ENCODE measurements around the gene MUC15.

The MUC15 gene

DNA sequence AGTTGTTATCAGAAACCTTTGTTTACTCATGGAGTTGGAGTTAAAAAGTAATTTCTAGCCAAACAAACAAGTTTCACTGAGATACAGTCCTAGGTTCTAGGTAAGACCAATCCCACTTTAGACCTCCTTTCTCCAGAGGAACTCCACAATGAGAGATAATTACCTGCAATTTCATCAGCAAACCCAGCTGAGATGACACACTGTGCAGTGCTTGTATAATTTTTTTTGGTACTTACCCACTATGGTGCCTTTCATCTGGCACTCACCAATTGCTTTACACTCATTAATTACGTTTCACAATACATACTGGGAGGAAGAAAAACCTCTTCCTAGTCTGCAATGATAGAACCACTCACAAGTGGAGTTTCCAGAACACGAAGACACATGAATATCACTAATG is 1.8 kb upstream of the MUC15 start:
- DNase-seq (ENCODE audit: low read depth): no peak

DNA sequence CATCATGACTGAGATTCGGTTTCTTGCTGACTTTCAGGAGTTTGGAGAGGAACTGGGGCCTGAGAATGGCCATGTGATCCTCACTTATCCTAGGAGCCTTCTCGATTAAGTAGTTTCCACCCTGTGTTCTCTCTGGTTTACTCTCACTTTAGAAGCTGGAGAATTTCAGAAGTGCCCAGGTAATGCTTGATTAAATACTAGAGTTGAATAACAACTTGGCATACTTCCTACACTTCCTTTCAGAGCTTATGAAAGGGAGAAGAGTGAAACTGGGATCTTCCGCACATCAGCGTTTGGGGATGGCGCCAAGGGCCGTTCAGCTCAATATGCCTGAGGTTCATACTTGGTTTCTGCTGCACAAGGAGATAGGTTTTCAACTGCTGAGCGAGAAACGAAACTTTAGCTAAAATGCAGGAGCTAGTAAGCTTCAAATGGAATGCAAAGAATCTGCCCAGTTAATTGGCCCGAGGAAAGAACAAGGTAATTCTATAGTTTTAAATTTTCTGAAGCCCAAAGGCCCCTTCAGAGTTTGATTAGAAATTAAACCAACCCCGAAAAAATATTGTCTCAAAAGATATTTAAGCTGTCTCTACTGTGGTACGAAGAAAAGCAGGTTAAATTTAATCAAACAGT is 823 bp upstream of the MUC15 start:
- no peak for DNase-seq (ENCODE audit: low read depth)

DNA sequence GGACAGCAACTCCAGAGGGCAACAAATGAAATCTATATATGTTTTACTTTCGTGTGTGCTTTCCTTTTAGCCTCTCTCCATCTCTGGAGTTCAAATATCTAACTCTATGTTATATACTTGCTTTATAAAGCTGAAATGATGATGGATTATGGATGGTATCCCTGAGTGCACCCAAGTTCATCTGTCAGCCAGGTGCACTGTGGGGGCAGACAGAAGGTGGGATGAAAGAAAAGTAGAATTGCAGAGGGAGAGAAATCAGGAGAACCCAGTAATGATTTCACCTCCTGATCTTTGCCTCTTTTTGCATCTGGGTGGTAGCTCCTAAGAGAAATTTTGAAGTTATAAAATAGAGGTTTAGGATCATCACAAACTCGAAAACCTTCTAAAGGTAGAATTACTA is 2.4 kb downstream of the MUC15 start:
- DNase-seq (ENCODE audit: low read depth): no peak

DNA sequence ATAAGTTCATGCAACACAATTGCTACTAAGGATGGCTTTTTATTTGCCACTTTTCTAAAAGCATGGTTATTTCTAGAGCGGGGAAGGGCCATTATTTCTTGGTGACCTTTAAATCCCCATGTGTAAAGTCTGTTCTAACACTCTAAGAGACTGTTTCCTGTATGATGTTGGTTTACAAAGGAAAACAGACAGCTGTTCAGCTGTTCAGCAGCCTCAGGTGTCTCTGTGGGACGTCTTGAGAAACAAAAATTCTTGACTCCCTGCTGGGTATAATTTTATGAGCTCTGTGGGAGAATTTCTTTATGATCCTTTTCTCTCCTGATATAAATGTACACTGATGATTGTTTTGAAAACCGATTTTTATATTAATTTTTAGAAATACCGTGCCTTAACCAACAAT is 13.9 kb downstream of the MUC15 start:
- no peak for DNase-seq (ENCODE audit: low read depth)

DNA sequence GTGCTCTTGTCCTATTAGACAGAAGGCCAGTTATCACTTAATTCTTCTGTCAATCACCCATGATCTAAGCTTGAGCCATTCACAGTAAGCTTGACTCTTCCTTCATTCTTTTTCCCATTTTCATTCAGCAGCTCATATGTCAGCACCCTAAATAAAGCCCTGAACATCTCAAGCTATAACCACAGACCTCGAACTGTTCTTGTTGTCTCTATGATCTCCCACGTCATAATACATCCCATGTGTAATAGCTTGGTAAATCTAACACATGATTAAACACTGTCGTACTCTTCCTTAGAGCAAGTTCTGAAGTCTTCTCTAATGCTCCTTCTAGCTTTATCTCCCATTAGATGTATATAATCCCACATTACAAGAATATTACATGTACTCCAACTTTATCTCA is 14.4 kb downstream of the MUC15 start:
- no peak for DNase-seq (ENCODE audit: low read depth)

DNA sequence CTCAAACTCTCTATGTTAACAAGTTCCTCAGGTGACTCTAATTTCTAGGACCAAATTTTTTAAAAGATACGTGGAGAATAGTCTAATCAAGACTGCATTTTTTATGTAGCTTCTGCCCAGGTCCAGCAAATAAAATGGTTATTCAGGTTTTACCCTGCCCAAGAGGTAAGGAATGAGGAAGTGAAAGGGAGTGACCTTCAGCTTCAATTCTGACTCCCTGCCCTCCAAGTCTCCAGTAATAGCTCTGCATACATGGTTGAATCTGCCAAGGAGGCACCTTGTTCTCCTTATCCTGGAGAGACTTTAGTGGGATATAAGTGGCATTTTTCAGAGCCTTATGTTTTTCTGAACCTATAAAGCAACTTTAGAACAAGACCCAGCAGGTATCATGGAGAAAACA is 15.5 kb downstream of the MUC15 start:
- DNase-seq (ENCODE audit: low read depth): no peak

DNA sequence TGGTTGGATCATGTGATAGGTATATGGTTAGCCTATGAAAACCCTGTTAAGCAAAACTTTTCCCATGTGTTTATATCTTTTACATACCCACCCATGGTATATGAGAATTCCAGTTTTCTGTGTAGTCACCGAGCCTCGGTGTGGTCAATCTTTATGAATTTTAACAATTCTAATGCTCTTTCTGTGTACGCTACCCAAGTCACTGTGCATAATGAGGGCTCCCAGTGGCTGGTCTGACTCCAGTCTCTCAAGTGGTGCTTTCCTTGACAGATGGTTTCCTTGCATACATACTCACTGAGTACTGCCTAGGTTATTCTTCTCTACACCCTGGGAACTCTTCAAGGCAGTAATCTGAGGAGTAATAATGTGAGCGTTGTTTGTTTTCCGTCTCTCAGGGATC is 17.6 kb downstream of the MUC15 start:
- no peak for DNase-seq (ENCODE audit: low read depth)

DNA sequence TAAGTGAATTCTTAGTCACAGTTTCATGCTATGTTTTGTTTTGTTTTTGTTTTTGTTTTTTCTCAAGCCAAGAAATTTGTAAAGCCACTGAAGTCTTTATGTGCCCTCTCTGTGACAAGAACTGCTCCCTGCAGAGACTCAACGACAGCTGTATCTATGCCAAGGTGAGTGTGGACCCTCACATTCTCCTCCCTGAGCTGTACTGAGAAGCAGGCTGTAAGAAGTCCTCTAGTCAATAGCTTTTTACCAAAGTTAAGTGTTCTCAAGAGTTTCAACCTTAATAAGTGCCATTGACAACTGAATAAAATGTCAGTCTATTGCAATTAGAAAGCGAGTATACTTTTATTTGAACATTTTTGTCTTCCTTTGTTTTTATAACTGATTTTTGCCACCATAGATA is 18.9 kb downstream of the MUC15 start:
- no peak for DNase-seq (ENCODE audit: low read depth)

DNA sequence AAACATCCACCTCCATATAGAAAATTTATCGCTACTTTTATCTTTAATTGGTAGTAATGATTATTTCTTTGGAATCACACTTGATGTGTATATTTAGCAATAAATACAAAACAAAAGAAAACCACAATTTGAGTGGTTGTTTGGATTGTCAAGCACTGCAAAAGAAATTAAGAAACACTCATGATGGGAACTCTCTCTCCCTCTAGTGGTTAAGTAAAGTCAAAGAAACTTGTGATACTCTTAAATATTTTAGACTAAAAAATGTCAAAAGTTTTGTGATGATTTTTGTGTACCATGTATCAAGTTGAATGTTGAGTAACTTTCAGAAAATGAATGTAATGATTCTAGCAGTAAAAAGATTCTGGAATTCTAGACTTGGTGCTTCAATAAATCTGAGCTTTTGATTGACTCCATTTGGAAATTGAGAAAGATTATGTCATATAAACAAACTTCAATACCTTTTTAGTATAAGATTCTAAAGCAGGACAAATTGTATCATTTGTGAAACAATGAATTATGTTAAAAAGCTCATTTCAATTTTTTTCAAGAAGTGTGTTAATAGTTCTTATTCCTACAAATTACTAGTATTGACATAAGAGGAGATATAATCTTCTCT is 20.8 kb downstream of the MUC15 start:
- DNase-seq (ENCODE audit: low read depth): no peak

DNA sequence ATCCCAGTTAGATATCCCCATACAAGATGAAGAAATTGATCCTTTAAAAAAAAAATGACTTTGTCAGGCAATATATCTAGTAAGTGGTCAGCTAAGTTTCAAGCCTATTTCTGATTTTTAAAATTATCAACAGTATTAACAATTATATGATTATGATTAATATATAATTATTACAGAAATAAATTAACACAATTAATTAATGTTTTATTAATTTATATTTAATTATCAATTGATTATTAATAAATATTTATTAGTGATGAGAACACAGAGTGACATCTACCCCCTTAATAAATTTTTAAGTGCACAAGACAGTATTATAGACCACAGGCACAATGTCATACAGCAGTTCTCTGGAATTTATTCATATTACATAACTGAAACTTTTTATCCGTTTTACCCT is 22.0 kb downstream of the MUC15 start:
- DNase-seq (ENCODE audit: low read depth): no peak

DNA sequence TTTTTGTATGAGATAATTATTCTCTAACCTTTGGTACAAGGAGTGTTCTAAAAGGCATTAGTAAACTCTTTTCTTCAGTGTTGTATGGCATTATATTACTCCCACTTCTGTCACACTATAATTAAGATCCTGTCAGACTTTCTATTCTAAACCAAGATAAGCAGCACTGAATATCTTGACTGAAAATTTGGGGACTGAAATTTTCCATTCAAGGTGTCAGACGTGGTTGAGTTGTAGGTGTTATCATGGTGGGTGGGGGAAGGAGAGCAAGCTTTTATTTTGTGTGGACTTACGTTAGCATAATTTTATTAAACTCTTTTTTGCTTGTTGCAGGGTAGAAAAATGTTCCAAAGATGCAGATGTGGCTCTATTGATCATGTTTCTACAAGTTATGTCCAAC is 22.9 kb downstream of the MUC15 start:
- no peak for DNase-seq (ENCODE audit: low read depth)

DNA sequence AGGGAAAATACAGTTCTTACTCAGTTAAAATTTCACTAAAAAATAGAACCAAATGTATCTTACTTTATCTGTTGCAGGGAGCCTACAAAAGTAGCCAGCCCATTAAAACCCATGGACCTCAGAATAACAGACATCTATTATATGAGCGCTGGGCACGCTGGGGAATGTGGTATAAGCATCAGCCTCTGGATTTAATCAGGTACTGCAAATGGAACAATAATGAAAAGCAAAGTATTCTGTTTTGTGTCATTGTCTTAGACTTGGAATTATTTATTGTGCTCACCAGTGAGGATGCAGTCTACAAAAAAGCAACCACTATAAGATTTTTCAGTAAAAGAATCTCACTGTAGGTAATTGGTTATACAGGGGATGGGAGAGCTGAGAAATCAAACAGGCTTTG is 30.2 kb downstream of the MUC15 start:
- no peak for DNase-seq (ENCODE audit: low read depth)

DNA sequence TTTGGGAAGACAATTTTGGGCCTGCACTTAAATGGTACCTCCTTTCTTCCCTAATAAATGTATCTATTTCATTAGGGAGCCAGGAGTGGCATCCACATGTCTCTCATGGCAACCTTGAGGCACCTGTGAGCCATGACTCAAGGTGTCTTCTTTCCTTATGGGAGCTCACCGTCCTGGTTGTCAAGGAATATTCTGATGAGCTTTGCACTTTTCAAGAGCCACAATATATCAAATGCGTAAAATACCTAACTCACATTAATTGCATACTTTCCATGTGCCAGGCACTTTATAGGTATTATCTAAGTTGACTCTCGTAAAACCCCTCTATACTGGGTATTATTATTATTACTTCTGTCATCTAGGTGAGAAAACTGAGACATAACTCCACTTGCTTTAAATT is 32.5 kb downstream of the MUC15 start:
- DNase-seq (ENCODE audit: low read depth): no peak

DNA sequence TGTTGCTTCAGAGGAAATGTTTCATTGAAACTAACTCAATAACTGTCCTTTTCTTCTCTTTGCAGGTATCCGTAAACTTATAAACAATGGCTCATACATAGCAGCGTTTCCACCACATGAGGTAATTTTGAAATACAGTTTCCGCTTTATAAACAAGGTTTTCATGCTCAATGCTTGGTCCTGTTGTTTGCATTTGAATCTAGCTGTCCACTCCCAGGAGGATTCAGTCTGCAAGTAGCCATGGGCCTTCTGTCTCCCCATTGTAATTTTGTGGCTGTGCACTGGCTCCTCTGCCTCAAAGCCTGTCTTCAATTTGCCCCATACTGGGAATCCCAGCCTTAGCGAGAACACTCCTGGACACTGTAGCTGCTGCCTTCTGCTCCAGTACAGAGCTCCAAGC is 34.7 kb downstream of the MUC15 start:
- DNase-seq (ENCODE audit: low read depth): no peak

DNA sequence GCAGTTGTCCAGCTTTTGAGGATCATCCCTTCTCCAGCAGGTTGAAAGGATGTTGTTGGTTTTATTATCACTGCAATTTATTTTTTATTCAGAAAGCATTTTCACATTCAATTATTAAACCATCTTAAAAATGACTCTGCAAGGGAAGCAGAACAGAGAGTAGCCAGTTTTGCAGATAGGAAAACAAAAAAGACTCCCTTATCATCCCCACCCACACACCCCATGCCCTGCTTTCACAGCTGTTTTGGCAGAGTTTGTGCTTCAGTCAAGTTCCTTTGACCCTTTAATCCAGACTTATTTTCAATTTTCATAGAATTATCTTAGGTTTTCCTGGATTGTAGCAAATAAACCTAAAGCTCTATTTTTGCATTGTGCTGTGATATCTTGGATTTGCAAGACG is 44.4 kb downstream of the MUC15 start:
- no peak for DNase-seq (ENCODE audit: low read depth)

DNA sequence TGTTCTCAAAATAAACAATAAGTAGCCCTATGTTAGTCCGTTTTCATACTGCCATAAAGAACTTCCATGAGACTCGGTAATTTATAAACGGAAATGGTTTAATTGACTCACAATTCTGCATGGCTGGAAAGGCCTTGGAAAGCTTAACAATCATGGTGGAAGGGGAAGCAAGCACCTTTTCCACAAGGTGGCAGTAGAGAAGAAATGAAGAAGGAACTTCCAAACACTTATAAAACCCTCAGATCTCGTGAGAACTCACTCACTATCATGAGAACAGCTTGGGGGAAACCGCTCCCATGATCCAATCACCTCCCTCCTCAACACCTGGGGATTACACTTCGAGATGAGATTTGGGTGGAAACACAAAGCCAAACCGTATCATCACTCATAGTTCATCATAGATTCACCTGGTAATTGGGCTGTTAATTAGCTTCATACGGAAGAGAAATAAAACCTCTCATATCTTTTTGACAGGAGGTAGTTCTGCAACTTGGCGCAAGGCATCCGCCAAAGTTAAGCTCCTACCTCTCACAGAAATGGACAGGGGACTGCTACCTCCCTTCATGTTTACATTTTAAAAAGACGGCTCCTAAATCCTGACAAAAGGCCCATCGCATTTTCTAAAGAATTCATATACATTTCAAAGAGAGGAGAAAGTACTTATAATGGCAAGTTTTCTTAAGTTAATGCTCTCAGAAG is 49.0 kb downstream of the MUC15 start:
- no peak for DNase-seq (ENCODE audit: low read depth)

DNA sequence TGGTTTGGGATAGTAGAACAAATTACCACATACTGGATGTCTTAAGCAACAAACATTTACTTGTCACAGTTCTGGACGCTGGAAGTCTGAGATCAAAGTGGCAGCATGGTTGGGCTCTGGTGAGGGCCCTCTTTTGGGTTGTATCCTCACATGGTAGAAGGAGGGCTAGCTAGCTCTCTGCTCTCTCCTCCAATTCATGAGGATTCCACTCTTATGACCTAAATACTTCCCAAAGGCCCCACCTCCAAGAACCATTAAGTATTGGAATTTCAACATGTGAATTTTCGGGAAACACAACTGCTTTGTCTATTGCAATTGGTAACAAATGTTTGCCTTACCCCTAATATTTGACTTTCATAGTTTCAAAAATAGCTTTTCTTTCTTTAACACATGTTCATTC is 52.6 kb downstream of the MUC15 start:
- no peak for DNase-seq (ENCODE audit: low read depth)

DNA sequence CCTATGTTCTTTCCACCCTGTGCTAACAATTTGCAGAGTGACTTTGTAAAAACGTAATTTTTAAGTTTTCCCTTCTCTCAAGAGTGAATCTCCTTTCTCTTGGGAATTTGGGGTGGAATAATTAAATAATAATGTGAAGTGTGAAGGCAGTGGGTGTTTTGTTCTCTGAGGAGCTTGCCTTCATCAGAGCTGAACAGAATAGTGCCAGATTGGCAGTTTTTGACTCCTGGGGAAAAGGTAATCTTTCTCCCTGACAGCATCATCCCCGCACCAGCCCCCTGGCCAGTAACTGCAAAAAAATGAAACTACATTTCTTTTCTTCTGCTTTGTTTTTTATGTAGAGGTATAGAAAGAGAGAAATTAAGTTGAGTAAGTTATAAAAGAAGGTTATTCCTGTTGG is 59.9 kb downstream of the MUC15 start:
- no peak for DNase-seq (ENCODE audit: low read depth)

DNA sequence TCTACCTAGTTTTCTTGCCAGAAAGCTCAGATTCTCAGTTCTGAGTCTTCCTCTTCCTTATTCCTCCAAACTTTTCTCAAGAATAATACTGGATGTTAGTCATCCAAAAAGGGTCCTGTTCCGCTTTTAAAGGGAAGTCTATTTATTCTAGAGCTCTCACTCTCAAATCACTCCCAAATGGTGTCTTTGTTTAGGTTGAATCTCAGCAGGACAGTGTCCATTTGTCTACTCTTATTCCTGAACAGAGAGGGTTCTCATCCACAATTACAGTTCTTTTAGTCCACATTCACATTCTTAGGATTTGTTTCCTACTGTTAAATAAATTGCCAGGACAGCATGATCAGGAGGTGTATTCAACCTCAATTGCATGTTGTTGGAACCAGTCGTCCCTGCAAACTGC is 61.3 kb downstream of the MUC15 start:
- no peak for DNase-seq (ENCODE audit: low read depth)

DNA sequence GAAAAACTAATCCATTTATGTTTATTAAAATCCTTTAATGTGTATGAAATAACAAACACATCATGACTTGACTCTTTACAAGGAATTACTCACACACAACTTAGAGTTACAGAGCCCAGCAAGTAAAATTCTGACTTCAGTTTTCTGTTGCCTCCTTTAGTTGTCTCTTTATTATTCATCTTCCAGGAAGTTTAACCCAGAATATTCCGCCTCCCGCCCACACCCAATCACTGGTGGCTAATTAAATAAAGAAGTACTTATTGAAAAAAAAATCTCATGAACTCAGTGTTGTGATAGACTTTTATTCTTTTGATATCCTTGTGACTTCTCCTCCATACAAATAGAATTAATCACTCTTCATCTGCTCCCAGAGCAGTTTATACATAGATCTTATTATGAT is 61.9 kb downstream of the MUC15 start:
- no peak for DNase-seq (ENCODE audit: low read depth)

Measured in CMK (cell line).